Measurements from ENCODE around the gene ZNF74.

DNA sequence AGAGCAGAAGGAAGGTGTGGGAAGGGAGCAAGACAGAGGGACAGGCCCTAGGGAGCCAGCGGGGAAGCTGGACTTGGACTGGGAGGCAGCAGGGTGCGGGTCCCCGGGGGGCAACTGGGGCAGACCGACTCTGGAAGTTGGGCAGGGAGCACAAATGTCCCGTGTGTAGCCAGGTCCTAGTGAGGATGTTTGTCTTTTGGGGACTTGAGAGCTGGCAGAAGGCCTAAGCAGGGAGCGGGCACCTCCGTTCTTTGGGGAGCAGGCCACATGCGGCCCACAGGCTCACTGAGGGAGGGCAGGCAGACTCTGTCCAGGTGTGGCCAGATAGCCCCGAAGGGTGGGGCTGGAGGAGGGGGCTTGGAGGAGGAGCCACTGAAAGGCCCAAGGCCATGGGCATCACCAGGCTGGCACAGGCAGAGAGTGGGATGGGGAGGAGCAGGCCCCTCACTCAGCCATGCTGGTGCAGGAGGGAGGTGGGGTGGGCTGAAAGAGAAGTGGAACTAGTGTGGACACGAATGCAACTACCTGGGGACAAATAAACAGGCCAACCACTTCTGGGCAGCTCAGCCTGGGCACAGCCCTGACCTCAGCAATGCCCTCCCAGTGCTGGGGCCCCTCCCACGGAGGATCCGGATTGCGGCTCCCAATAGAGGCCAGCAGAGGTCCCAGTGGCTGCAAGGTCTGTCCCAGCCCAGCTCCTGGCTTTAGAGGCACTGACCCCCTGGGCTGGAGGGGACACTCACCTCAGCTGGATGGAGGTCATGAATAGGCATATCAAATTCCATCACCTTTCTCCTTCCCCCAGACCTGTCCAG lies 44.9 kb downstream of the ZNF74 start:
- TF ChIP-seq, protein P1, sequence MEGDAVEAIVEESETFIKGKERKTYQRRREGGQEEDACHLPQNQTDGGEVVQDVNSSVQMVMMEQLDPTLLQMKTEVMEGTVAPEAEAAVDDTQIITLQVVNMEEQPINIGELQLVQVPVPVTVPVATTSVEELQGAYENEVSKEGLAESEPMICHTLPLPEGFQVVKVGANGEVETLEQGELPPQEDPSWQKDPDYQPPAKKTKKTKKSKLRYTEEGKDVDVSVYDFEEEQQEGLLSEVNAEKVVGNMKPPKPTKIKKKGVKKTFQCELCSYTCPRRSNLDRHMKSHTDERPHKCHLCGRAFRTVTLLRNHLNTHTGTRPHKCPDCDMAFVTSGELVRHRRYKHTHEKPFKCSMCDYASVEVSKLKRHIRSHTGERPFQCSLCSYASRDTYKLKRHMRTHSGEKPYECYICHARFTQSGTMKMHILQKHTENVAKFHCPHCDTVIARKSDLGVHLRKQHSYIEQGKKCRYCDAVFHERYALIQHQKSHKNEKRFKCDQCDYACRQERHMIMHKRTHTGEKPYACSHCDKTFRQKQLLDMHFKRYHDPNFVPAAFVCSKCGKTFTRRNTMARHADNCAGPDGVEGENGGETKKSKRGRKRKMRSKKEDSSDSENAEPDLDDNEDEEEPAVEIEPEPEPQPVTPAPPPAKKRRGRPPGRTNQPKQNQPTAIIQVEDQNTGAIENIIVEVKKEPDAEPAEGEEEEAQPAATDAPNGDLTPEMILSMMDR (conservative IDR thresholded peaks at IDR 0.05 in 1 of 2, IDR thresholded peaks at IDR 0.05 in 1 of 2; ENCODE audit: extremely low read depth in 1 of 2, insufficient read depth in 1 of 2, low read depth in 1 of 2, low read length in 2 of 2): no peak
- TF ChIP-seq EZH2 (IDR thresholded peaks at IDR 0.05; ENCODE audit: borderline replicate concordance, low read length): no peak

All from mammary epithelial cell (primary cell).